Dermis microvascular lymphatic vessel endothelial cell (primary cell): ENCODE results near the gene NEO1. TPM values are rescaled to one million over a fixed set of nuclear protein-coding genes. Genes with fewer than 3 reads are reported as not detected.
"Not testable (repeated sequence)": the region's sequence is repeated elsewhere in the genome, so short reads cannot be mapped to it uniquely, and the experiment has no call there.

ENCODE experiments used
- DNase-seq, 2 donors: peaks; one replicate each; pipeline versions ENCODE4 v3.0.0 to v3.0.0-alpha.2; 2010; ENCODE audit warnings: low read depth in 2 of 2
- total RNA-seq: library from RNA; depleted of rRNA; stranded (reverse); fragments of >200 nt; gene quantifications from 2 replicates; pipeline ENCODE4 v1.2.1, GENCODE V29; 2014

Gene NEO1
- total RNA-seq, 1 donor from 2014 or later, result 1.9 TPM

DNA sequence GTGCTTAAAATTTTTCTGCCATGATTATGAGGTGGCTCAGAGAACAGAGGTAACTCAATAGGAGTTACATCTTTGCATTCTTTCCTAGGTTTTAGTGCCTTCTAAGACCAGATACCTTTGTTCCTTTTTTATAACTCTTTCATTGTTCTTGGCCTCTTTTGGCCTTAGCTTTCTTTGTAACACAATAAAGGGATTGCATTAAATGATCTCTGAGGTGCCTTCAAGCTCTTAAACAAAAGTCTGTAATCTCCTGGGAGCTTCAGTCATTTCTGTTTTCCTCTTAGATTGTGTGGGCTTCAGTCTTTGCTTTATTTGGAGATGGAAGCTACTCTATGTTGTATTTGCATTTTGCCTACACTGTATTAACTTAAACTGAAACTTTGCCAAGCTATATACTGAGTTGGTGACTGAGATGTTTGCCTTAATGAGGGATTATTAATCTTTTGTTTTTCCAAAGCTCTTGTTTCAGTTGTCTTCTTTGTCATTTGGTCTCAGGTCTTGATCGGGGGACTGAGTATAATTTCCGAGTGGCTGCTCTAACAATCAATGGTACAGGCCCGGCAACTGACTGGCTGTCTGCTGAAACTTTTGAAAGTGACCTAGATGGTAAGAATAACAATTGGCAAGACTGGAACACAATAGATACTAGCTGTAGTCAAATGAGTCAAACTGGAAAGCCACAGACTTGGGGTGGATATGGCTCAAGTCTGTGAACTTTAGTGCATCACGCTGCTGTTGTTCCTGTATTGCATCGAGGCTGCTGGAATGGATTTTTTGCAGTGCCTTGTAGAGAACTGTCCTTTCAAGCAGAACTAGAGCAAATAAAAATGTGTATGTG, 206.2 kb downstream of the NEO1 start:
- DNase-seq, result no peak

DNA sequence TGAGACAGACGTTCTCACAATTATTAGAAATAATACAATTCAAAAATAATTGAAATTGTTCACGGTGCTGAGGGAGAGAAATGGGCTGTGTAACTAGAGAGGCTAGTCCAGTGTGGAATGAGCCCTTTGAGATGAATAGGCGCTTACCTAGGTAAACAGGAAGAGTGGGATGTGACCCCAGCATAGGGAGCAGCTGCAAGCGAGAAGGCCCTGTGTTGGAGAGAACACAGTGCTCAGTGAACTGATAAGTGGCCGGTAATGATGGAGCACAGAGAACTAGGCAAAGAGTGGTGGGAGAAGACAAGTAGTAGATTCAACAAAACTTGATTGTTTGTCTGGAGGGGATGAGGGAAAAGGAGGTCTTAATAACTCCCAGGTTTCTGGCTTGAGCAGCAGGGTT, 212.6 kb downstream of the NEO1 start:
- no peak for DNase-seq

DNA sequence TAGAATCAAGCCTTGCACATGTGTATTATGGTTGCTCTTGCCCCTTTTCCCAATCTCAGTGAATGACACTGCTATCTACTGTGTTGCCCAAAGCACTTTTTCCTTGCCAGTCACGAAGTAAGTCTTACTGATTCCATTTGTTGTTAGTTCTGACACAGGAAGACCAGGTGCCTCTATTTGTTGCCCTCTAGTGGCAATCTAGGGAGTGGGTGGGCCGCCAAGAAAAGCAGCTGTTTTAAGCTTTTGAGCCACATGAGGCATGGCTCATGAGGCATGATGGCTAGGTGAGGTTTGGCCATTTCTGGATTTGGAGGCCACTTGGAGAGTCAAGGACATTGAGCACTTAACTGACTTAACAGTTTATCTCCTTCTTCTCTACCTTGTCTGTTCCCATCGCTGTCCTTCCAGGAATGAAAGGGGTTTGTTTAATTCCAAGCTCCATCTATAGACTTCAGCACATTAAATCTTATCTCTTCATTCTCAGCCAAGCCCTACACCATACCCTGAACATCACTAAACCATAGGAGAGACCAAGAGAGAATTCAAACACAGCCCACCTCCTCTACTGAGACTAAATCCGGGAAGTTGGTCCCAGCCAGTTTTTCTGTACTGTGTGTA, 213.4 kb downstream of the NEO1 start:
- peak; percentile 3 to 45 for DNase-seq

DNA sequence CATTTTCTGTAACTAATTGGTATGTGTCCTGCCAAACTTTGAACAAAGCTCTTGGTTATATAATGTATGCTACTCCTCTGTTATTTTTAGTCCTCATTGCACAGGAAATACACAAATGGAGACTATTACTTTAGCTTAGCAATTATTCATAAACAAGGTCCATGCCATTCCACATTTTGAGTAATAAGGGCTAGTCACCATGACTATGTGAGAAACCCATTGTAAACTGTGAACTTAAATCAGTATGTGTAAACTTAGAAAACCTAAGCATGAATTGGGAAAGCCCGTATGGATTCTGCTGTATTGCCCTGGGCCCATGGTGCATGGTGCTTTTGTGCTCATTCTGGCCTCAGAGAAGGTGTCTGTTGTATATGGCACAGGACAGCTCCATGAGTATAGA, 216.2 kb downstream of the NEO1 start:
- no peak for DNase-seq

DNA sequence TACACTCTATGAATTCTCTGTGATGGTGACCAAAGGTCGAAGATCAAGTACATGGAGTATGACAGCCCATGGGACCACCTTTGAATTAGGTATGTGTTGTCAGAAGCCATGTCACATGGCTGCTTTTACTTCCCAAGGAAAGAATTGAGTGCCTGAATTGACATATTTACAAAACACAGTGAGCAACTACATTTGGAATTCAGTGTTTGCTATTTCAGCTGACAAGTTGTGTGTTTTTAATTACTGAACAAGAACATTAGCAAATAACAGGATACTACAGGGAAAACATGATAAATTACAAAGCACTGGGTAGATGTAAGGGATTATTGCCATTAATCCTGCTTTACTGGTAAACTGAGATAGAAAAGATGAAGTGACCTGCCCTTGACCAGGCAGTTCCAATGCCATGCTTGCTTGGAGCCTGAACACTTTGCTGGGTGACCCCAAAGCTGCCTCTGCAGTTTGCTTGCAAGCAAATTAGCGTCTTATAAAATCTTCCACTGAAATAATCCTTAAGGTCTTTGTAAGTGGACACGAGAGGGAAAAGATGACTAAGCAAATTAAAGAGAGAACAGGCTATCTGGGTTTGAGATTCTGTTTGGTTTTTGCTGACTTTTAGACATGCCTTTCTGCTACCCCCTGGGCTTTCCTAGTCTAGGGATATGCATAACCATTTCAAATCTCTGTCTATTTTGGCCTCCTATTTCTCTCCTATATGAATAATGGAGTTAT, 218.3 kb downstream of the NEO1 start:
- no peak for DNase-seq

DNA sequence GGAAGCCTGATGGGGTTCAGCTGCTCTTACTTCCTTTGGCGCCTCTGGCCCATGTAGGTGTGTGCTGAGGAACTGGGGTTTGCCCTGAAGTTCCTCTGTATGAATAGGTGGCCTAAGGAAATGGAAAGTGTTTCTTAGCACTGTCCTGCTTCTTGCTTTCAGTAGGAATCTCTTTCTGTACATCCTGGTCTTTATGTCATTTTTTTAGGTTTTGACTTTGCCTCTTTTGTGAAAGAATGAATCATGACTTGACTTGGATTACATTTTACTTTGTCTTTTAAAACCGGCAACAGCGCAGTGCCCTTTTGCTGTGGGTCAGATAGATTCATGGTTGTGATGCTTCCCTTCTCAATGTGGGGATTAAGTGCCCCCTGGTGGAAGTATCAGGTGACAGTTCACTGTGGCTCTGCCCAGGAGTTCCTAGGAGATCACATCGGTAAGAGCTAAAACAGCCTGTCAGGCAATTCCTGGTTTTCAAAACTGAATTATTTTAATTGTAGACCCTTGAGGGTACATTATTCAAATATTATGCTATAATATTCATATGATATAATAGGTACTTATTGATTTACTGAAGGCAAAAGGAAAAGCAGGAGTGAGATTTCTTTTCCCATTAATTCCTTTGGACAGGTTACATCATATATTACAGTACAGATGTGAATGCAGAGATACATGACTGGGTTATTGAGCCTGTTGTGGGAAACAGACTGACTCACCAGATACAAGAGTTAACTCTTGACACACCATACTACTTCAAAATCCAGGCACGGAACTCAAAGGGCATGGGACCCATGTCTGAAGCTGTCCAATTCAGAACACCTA, 221.1 kb downstream of the NEO1 start:
- peak; percentile 55 to 59 for DNase-seq

DNA sequence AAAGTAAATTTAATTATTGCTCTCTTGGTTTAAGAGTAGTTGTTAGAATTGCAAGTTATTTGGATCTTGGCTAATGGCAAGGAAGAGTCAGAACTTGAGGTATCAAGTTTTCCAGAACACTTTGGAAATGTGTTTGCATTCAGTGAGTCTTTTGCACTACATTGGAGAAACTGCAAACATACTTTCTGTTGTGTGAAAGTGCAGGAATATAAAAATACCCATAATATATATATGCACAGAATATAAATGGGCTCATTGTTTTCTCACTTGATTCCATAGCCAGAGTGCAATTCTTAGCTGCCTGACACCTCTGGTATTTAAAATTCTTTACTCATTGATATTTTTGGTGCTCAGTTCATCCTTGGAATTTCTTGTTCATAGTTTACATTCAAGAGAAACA, 223.6 kb downstream of the NEO1 start:
- DNase-seq, result no peak

DNA sequence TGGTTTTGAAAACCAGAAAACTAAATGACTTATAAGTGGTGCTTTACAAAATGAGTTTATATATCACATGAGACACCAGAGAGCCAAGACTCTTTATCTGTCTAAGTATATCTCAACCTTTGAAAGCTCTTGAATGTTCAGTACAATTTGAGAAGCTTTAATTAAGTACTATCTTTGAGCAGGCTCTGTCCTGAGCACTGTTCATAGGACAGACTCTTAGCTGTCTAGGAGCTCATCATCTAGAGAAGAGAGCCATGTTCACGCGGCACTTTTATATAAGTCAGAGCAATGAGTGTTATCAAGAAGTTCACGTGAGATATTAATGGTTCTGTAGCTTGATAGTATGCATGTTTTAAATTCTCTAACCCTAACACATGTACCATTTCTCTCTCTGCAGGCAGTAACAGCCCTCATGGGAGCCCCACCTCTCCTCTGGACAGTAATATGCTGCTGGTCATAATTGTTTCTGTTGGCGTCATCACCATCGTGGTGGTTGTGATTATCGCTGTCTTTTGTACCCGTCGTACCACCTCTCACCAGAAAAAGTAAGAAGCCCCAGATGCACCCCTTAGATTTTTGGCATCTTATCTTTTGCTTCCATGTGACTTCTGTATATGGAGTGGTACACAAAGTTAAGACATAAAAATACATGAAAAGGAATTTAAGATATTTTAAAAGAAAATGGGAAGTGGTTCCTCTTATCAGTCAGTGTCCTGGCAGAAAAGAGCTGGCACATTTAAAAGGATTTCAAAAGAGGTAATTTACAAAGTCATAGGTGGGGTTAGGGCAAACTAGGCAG, 230.5 kb downstream of the NEO1 start:
- DNase-seq, result no peak

DNA sequence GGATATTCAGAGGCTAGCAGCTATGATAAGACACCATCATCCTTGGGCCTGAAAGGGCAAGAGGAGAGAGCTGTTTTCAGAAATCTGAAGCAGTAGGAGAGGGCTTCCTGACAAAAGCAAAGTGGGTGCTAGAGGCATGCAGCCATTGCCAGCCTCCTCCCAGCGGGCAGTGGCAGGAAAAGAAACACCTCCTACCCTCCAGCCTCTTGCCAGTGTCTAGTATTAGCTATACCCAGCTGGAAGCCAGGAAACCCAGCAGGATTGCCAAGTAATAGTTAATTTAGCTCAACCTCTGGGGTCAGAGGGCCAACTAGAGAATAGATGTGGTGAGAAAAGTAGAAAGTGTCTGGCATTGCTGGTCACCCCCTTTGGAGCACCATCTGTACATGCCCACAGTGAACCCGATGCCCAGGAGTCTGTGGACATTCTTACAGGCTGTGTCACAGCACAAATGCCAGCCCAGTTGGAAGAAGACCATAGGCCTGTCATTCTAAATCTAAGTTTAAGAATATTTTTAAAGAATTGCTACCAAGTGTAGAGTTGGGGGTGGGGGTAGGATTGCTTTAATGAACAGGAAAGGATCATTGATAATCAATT, 231.2 kb downstream of the NEO1 start:
- no peak for DNase-seq

DNA sequence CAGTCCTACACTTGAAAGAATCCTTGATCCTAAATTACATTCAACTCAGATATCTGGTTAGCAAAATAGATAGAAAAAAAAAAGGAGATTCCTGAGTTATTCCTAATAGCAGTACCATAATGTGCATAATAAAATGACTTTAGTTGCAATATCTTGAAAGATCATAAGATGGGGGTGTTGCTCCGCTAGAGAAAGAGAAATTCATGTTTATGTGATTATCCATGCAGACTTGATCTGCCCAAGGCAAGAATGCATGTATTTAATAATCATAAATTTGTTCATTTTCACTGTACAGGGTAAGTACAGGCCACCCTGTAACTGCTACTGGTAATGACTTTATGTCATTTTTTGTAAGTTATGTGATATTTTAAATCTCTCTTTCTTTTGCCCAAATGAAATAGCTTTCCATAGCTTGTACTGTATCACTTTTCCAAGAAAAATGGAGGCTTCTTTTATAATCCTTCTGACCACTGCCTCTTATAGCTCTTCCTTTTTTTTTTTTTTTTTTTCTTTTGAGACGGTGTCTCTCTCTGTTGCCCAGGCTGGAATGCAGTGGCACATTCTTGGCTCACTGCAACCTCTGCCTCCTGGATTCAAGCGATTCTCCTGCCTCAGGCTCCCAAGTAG, 231.9 kb downstream of the NEO1 start:
- peak in 1 of 2 donors; percentile 13 for DNase-seq

DNA sequence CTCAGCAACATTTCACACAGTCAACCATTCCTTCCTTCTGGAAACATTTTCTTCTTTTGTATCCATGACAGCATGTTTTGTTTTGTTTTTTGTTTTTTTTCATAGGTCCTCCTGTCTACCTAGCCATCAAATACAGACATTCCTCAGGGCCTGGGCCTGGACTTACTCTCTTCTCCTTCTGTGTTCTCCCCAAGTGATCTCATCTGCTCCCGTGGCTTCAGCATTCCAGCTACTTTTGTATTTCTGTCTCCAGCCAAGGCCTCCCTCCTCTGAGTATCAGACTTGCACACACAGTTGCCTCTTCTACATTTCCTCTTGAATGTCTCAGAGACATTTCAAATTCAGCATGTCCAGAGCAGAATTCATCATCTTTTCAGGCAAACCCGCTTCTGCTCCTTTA, 234.0 kb downstream of the NEO1 start:
- no peak for DNase-seq

DNA sequence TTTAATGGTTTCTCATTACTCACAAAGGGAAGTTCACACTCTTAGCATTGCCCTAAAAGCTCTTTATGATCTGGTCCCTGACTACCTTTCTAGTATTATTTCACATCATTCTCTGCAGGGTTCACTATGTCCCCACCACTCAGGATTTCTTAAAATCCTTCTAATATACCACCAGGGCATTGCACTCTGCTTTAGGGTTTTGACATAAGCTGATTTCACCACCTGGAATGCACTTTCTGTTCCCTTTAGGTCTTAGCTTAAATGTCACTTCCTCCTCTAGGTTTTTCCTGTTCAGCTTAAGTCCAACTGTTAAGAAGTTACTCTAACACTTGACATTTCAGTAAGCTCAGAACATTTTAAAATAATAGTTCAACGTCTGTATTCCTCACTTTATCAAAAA, 234.8 kb downstream of the NEO1 start:
- DNase-seq, result no peak

DNA sequence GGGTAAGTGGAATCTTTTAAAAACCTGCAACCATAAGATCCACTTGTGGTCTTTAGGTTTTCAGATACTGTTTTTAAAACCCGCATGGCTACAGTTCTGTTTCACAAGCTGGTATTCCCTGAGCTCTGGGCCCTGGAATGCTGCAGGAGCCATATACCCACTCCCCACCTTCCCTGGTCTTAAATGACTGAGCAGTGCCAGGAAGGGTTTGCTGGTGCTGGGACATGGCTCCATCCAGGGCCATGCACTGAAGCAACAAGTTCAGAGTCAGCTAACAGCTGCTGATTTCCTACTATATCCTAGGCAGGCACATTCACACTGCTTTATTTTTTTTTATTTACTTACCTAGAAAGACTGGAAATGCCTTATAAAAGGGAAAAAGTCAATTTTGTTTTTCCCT, 239.2 kb downstream of the NEO1 start:
- DNase-seq, result no peak

DNA sequence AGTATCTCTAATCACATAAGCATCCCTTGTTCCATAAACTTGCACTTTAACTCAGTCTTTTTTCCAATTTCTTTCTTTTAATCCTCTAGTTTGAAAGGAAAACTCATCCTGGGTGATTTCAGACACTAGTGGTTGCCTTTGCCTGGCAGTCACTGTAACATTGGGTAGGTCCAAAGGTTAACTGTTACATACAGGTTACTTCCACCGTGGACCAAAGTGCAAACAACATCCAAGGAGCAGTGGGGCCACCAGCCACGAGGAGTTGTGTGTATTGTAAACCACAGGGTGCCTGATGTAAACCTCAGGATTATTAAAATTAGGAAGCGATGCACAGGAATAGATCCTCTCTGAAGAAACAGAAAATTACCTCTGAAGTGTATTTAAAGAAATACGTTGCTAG, 241.5 kb downstream of the NEO1 start:
- DNase-seq, result no peak

DNA sequence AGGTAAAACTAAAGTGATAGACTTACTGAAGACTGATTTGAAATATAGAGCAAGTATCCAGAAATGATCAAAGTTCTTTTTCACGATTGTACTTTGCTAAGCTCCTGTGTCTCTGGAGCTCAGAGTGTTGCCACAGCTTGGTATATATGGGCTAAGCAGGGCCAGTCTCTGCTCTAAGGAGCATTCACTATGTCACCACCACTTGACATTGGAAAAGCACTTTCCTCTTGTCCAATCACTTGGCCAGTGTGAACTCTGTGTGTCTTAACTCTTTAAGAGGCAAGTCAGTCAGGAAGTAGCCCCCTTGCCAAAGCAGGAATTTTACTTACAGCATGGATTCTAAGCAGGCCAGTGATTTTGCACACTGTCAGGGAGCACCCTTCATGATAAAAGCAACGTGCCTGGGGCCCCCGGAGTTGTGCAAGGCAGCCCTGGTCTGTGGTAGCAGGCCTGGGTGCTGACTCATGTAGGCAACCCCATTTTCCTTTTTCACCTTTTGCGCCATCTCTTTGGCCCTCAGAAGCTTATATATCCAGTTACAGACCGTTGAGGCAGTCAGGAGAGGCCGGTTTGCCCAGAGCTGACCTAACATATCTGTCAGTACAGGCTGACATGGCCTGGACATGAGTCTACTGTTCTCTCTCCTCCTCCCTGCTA, 243.5 kb downstream of the NEO1 start:
- DNase-seq, result no peak

DNA sequence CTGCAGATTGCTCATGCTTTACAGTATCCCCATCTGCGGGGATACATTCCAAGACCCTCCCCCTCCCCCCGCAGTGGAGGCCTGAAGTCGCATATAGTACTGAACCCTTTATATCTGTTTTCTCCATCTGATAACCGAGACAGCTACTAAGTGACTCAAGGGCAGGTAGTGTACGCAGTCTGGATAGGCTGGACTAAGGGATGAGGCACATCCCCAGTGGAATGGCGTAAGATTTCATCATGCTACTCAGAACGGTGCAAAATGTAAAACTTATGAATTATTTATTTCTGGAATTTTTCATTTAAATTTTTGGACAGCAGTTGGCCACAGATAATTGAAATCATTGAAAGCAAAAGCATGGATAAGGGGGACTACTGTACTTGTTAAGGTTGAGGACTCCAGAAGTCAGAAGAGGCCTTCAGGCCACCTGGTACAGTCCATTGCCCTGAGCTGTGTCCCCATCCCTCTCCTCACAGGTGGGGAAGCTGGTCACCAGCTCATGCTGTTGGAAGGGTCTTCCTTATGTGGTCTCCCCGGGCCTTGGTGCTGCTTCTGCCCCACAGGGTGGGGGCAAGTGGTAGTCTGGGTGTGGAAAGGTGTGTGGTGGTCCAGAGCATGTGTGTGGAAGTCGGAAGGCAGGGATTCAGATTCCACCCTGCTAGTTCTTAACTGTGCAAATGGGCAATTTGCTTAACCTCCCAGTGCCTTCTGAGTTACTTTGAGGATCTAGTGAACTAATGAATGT, 244.5 kb downstream of the NEO1 start:
- DNase-seq, result no peak

DNA sequence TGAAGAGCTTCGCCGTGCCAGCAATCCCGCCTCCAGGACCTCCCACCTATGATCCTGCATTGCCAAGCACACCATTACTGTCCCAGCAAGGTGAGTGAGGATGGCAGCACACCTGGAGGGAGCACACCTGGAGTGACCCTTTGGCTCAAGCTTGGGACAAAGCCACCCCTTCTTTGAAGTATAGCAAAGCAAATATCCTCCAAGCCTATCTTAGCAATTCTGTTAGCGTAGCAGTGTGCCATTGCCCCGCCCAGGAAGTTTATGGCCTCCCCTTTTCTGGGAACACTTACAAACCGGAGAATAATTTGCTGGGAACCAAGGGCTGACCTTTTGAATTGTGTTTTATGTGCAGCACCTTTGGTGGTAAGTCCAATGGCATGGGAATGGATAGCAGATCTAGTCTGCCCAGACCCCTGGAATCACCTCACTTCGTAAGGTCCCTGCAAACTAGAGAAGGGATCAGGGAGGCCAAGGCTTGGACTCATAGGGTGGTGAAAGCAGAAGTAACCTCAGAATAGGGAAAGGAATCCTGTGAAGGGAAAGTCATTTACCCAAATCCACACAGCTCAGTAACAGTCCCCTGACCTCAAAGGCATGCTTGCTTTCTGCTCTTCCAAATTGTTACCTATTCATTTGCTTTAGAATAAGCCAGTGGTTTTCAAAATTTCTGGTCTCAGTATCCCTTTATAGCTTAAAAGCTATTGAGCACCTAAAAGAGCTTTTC, 246.4 kb downstream of the NEO1 start:
- DNase-seq, result no peak

DNA sequence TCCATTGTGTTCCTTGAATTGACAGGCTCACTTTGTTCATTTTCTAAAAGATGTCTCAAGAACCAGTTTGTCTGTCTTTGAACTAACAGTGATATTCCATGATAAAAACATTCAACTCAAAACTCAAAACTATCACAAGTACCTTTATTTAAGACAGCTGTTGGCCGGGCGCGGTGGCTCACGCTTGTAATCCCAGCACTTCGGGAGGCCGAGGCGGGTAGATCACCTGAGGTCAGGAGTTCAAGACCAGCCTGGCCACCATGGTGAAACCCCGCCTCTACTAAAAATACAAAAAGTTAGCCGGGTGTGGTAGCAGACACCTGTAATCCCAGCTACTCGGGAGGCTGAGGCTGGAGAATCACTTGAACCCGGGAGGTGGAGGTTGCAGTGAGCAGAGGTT, 248.0 kb downstream of the NEO1 start:
- not testable (repeated sequence) for DNase-seq
